Skeletal muscle satellite cell (primary cell): ENCODE results near the gene HNRNPAB.
A peak's percentile ranks its signal among the peaks of the same experiment; 100 is the strongest.
"Not testable (repeated sequence)": the region's sequence is repeated elsewhere in the genome, so short reads cannot be mapped to it uniquely, and the experiment has no call there.

Experiments used
- H3K27me3 ChIP-seq: 2 replicates; pipeline ENCODE4 v1.7.0; 2013; ENCODE audit warnings: low read length; ENCODE audit not compliant: control insufficient read depth, insufficient read depth
- H3K36me3 ChIP-seq: 2 replicates; pipeline ENCODE4 v1.7.0; 2013; ENCODE audit warnings: mild to moderate bottlenecking, control low read depth, low read length; ENCODE audit not compliant: insufficient read depth
- H3K4me1 ChIP-seq: 2 replicates; pipeline ENCODE4 v1.7.0; 2013; ENCODE audit warnings: low read length; ENCODE audit not compliant: control insufficient read depth, insufficient read depth
- H3K4me2 ChIP-seq: 2 replicates; pipeline ENCODE4 v1.7.0; 2013; ENCODE audit warnings: mild to moderate bottlenecking, low read length
- H3K4me3 ChIP-seq: 2 replicates; pipeline ENCODE4 v1.7.0; 2013; ENCODE audit warnings: low read length
- H3K9ac ChIP-seq: 2 replicates; pipeline ENCODE4 v1.7.0; 2013; ENCODE audit warnings: mild to moderate bottlenecking, low read depth, low read length, moderate library complexity
- H3K9me3 ChIP-seq: replicated peaks from 2 replicates; pipeline ENCODE4 v1.7.0; 2013; ENCODE audit warnings: mild to moderate bottlenecking, control low read depth, low read length

HNRNPAB gene

GRCh38 chr5:178227138-178227659 lies 22.9 kb downstream of the HNRNPAB start:
- H3K9ac ChIP-seq, result no peak overlapping the region
- no peak overlapping the region for H3K4me2 ChIP-seq
- H3K27me3 ChIP-seq, result no peaks in the 10 kb centered on the region
- H3K4me3 ChIP-seq, result no peak overlapping the region
- peaks cover 24% of the 10 kb centered on the region for H3K4me1 ChIP-seq
- H3K36me3 ChIP-seq, result peaks cover 51% of the 10 kb centered on the region
- no peaks in the 10 kb centered on the region for H3K9me3 ChIP-seq

GRCh38 chr5:178227929-178228328 lies 23.6 kb downstream of the HNRNPAB start:
- Histone ChIP-seq H3K36me3 (peaks cover 49% of the 10 kb centered on the region), H3K4me2 (no peak overlapping the region), H3K9ac (no peak overlapping the region), H3K9me3 (no peaks in the 10 kb centered on the region), H3K27me3 (no peaks in the 10 kb centered on the region), H3K4me3 (no peak overlapping the region), H3K4me1 (peaks cover 27% of the 10 kb centered on the region)

- Histone ChIP-seq H3K36me3 (peaks cover 49% of the 10 kb centered on the region), H3K4me1 (peaks cover 30% of the 10 kb centered on the region), H3K27me3 (no peaks in the 10 kb centered on the region)
These were observed 24.3 kb downstream of the HNRNPAB start for GRCh38 chr5:178228609-178229008.

GRCh38 chr5:178229111-178229510 lies 24.8 kb downstream of the HNRNPAB start:
- not testable (repeated sequence) for H3K9me3 ChIP-seq, H3K9ac ChIP-seq, H3K27me3 ChIP-seq, H3K4me2 ChIP-seq, H3K4me3 ChIP-seq
- Histone ChIP-seq H3K4me1 (peaks cover 30% of the 10 kb centered on the region), H3K36me3 (peaks cover 49% of the 10 kb centered on the region)

More at GRCh38 chr5:178228609-178229008, 24.3 kb downstream of the HNRNPAB start:
- Histone ChIP-seq H3K4me3 (no peak overlapping the region), H3K9ac (no peak overlapping the region), H3K9me3 (no peaks in the 10 kb centered on the region), H3K4me2 (no peak overlapping the region)

- Histone ChIP-seq H3K9me3 (no peaks in the 10 kb centered on the region), H3K4me2 (peak overlapping the region; percentile 23), H3K27me3 (no peaks in the 10 kb centered on the region), H3K9ac (no peak overlapping the region), H3K4me3 (no peak overlapping the region), H3K4me1 (peaks cover 30% of the 10 kb centered on the region), H3K36me3 (peaks cover 43% of the 10 kb centered on the region)
These were observed 25.5 kb downstream of the HNRNPAB start for GRCh38 chr5:178229861-178230260.

GRCh38 chr5:178230879-178231538 lies 26.7 kb downstream of the HNRNPAB start:
- H3K4me2 ChIP-seq, result peak overlapping the region; percentile 99
- H3K36me3 ChIP-seq, result peaks cover 36% of the 10 kb centered on the region
- H3K4me1 ChIP-seq, result peaks cover 30% of the 10 kb centered on the region

GRCh38 chr5:178231539-178232123 lies 27.3 kb downstream of the HNRNPAB start:
- peaks cover 30% of the 10 kb centered on the region for H3K4me1 ChIP-seq

More at GRCh38 chr5:178230879-178231538, 26.7 kb downstream of the HNRNPAB start:
- Histone ChIP-seq H3K4me3 (peak overlapping the region; percentile 96), H3K9ac (peak overlapping the region; percentile 94), H3K27me3 (no peaks in the 10 kb centered on the region), H3K9me3 (no peaks in the 10 kb centered on the region)

GRCh38 chr5:178232124-178232919 lies 28.0 kb downstream of the HNRNPAB start, which contains the start of gene PHYKPL:
Gene PHYKPL, minus strand, starts transcription at chr5:178232802. Its CDS starts 252 bp downstream, at chr5:178232550.
- peaks cover 28% of the 10 kb centered on the region for H3K36me3 ChIP-seq
- H3K4me3 ChIP-seq, result peak within 1 kb of the TSS; percentile 96
- H3K4me2 ChIP-seq, result peak within 1 kb of the TSS; percentile 99
- peak within 1 kb of the TSS; percentile 94 for H3K9ac ChIP-seq
- no peaks in the 10 kb centered on the region for H3K9me3 ChIP-seq
- H3K27me3 ChIP-seq, result no peaks in the 10 kb centered on the region
- H3K4me1 ChIP-seq, result peaks cover 30% of the 10 kb centered on the region

More at GRCh38 chr5:178231539-178232123, 27.3 kb downstream of the HNRNPAB start:
- Histone ChIP-seq H3K27me3 (no peaks in the 10 kb centered on the region), H3K9ac (peak overlapping the region; percentile 94), H3K36me3 (peaks cover 33% of the 10 kb centered on the region), H3K4me3 (peak overlapping the region; percentile 96), H3K4me2 (peak overlapping the region; percentile 99), H3K9me3 (no peaks in the 10 kb centered on the region)

GRCh38 chr5:178232920-178233429 lies 28.6 kb downstream of the HNRNPAB start:
- Histone ChIP-seq H3K9me3 (no peaks in the 10 kb centered on the region), H3K4me2 (peak overlapping the region; percentile 99), H3K4me1 (peaks cover 29% of the 10 kb centered on the region), H3K27me3 (no peaks in the 10 kb centered on the region), H3K36me3 (peaks cover 22% of the 10 kb centered on the region), H3K9ac (peak overlapping the region; percentile 94), H3K4me3 (peak overlapping the region; percentile 96)

GRCh38 chr5:178234121-178234749 lies 29.9 kb downstream of the HNRNPAB start:
- Histone ChIP-seq H3K4me1 (peaks cover 27% of the 10 kb centered on the region), H3K9ac (no peak overlapping the region), H3K9me3 (no peaks in the 10 kb centered on the region), H3K36me3 (peaks cover 12% of the 10 kb centered on the region), H3K4me3 (no peak overlapping the region), H3K27me3 (no peaks in the 10 kb centered on the region), H3K4me2 (no peak overlapping the region)
